SK-N-SH (cell line): ENCODE results near the gene AVPI1. TPM values are rescaled to one million over a fixed set of nuclear protein-coding genes. Genes with fewer than 3 reads are reported as not detected.

Experiments used
- CTCF ChIA-PET: fragments of 300-600, 350-600 bp; formaldehyde crosslinking; extraction: SDS; loops from one replicate; lab custom pipeline; 2021; lab: Yijun Ruan, JAX
- POLR2A ChIA-PET: fragments of 350-600 bp; sonication (Branson Sonifier 250); formaldehyde crosslinking; extraction: SDS; loops from one replicate; lab custom pipeline; 2020; ENCODE audit warnings: antibody characterized with exemption, inconsistent platforms; lab: Yijun Ruan, JAX
- DNase-seq: peaks from one replicate; pipeline ENCODE4 v3.0.0; 2012
- H2AFZ ChIP-seq: fragments of 200-600 bp; sonication (generic); 2 replicates; pipeline ENCODE4 v1.8.1; 2016; ENCODE audit warnings: antibody characterized with exemption, mild to moderate bottlenecking, low read depth
- H3F3A ChIP-seq: fragments of 200-600 bp; sonication (generic); replicated peaks from 2 replicates; pipeline ENCODE3; 2016; ENCODE audit warnings: antibody characterized with exemption, mild to moderate bottlenecking; ENCODE audit not compliant: insufficient read depth
- H3K27ac ChIP-seq, 2 experiments: fragments of 200-500 bp in 1 of 2; fragments of 200-600 bp in 1 of 2; sonication (Bioruptor generic) in 1 of 2; sonication (generic), shearing (Covaris generic) in 1 of 2; 2 replicates each; pipeline versions ENCODE4 v1.5.1 to v1.6.1; 2014 to 2016; ENCODE audit warnings: low read depth in 2 of 2, inconsistent platforms in 1 of 2, low read length in 1 of 2, mild to moderate bottlenecking in 1 of 2, mixed read lengths in 1 of 2
- H3K27me3 ChIP-seq: fragments of 200-600 bp; sonication (generic), shearing (Covaris generic); 2 replicates; pipeline ENCODE4 v1.6.1; 2016; ENCODE audit warnings: mixed run types; ENCODE audit not compliant: insufficient read depth
- H3K36me3 ChIP-seq, 2 experiments: fragments of 200-500 bp in 1 of 2; fragments of 200-600 bp in 1 of 2; sonication (Bioruptor generic) in 1 of 2; sonication (generic) in 1 of 2; replicated peaks in 1 of 2; 2 replicates each; pipeline versions ENCODE3 to v1.5.1; 2014 to 2016; ENCODE audit warnings: low read length in 1 of 2, mild to moderate bottlenecking in 1 of 2; ENCODE audit not compliant: insufficient read depth in 2 of 2, control insufficient read depth in 1 of 2
- H3K4me1 ChIP-seq, 2 experiments: fragments of 200-500 bp in 1 of 2; fragments of 200-600 bp in 1 of 2; sonication (Bioruptor generic) in 1 of 2; sonication (generic), shearing (Covaris generic) in 1 of 2; 2 replicates each; pipeline versions ENCODE4 v1.5.1 to v1.6.1; 2014 to 2016; ENCODE audit warnings: low read depth in 1 of 2, low read length in 1 of 2, mixed run types in 1 of 2; ENCODE audit not compliant: insufficient read depth in 2 of 2, control insufficient read depth in 1 of 2
- H3K4me2 ChIP-seq: fragments of 200-600 bp; sonication (generic), shearing (Covaris generic); 2 replicates; pipeline ENCODE4 v1.6.1; 2017; ENCODE audit warnings: mixed run types
- H3K4me3 ChIP-seq, 2 experiments: fragments of 200-500 bp in 1 of 2; fragments of 200-600 bp in 1 of 2; sonication (Bioruptor generic) in 1 of 2; sonication (generic), shearing (Covaris generic) in 1 of 2; 2 replicates each; pipeline versions ENCODE4 v1.5.1 to v1.8.1; 2014 to 2016; ENCODE audit warnings: low read depth in 2 of 2, inconsistent platforms in 1 of 2, low read length in 1 of 2, mild to moderate bottlenecking in 1 of 2, mixed read lengths in 1 of 2, moderate library complexity in 1 of 2
- H3K79me2 ChIP-seq: fragments of 200-600 bp; sonication (generic); 2 replicates; pipeline ENCODE4 v1.8.1; 2017; ENCODE audit warnings: mild to moderate bottlenecking; ENCODE audit not compliant: insufficient read depth
- H3K9ac ChIP-seq: fragments of 200-600 bp; sonication (generic); 2 replicates; pipeline ENCODE4 v1.6.1; 2017; ENCODE audit warnings: mixed run types
- H3K9me2 ChIP-seq: fragments of 200-600 bp; sonication (generic); 2 replicates; pipeline ENCODE4 v1.6.1; 2017; ENCODE audit warnings: mixed run types
- H3K9me3 ChIP-seq: fragments of 200-600 bp; sonication (generic); 2 replicates; pipeline ENCODE4 v1.6.1; 2017; ENCODE audit warnings: mixed run types, mild to moderate bottlenecking, moderate library complexity
- H4K20me1 ChIP-seq: fragments of 200-600 bp; sonication (generic); 2 replicates; pipeline ENCODE4 v1.6.1; 2017; ENCODE audit warnings: mild to moderate bottlenecking, mixed run types; ENCODE audit not compliant: insufficient read depth
- ELF1 ChIP-seq: IDR thresholded peaks from 2 replicates; pipeline ENCODE4 v1.4.0; 2012
- EP300 ChIP-seq, 2 experiments: IDR thresholded peaks; 2 replicates each; pipeline versions ENCODE4 v1.4.0 to v1.6.1; 2012; ENCODE audit warnings: borderline replicate concordance in 1 of 2, low read depth in 1 of 2, low read length in 1 of 2
- EZH2phosphoT487 ChIP-seq: fragments of 200-600 bp; sonication (generic); IDR thresholded peaks from 2 replicates; pipeline ENCODE4 v1.6.1; 2017; ENCODE audit warnings: low read depth, mixed run types, mild to moderate bottlenecking, antibody characterized with exemption, moderate library complexity, borderline replicate concordance
- IRF3 ChIP-seq: fragments of 150-350 bp; IDR thresholded peaks from 2 replicates; pipeline ENCODE4 v1.6.1; 2016; ENCODE audit warnings: mild to moderate bottlenecking, low read depth, low read length
- NFIC ChIP-seq: IDR thresholded peaks from 2 replicates; pipeline ENCODE4 v1.4.0; 2012; ENCODE audit warnings: borderline replicate concordance
- PBX3 ChIP-seq: IDR thresholded peaks from 2 replicates; pipeline ENCODE4; 2012
- POLR2AphosphoS5 ChIP-seq: IDR thresholded peaks from 2 replicates; pipeline ENCODE4 v1.6.1; 2012; ENCODE audit warnings: low read depth, low read length
- REST ChIP-seq: IDR thresholded peaks from 2 replicates; pipeline ENCODE4 v1.6.1; 2012; ENCODE audit warnings: mild to moderate bottlenecking, low read depth, low read length, moderate library complexity
- USF1 ChIP-seq: IDR thresholded peaks from 2 replicates; pipeline ENCODE4 v1.4.0; 2012; ENCODE audit warnings: low read depth, borderline replicate concordance
- WGBS: methylation state at CpG from one replicate; pipeline ENCODE4 v1.1.6; 2017; ENCODE audit warnings: low lambda C conversion rate; 5-methylcytosine and 5-hydroxymethylcytosine counted together
- polyA plus RNA-seq, 3 experiments: library from polyadenylated mRNA; depleted of rRNA; stranded (reverse); fragments of >200 nt; gene quantifications; 2 replicates each; pipeline ENCODE4 v1.2.3, GENCODE V29; 2012

AVPI1 gene
- polyA plus RNA-seq, 1 of the 3 experiments (the other 2 are of a cell fraction): 6.3 TPM

GRCh38 chr10:97659589-97659988 lies 27.5 kb downstream of the AVPI1 start (continued):
- TF ChIP-seq PBX3: peak; percentile 69

- DNase-seq: no peak
Observed at GRCh38 chr10:97656777-97657176, 30.3 kb downstream of the AVPI1 start.

More at GRCh38 chr10:97656777-97657176, 30.3 kb downstream of the AVPI1 start:
- Histone ChIP-seq H3K4me2 (no peak overlapping the region), H3K27me3 (no peaks in the 10 kb centered on the region), H3K36me3 (peaks cover 41 to 65% of the 10 kb centered on the region in 2 experiments), H3K79me2 (peaks cover 17% of the 10 kb centered on the region), H4K20me1 (no peaks in the 10 kb centered on the region), H3K27ac (no peak overlapping the region), H3K4me1 (peaks cover 0 to 8% of the 10 kb centered on the region in 2 experiments; a peak in 2 of 4 replicates), H2AFZ (no peak overlapping the region), H3K9me3 (no peaks in the 10 kb centered on the region), H3K4me3 (no peak overlapping the region), H3K9me2 (no peaks in the 10 kb centered on the region), H3F3A (no peaks in the 10 kb centered on the region), H3K9ac (no peak overlapping the region)
- CTCF ChIA-PET: interaction anchor here (1.1 to 1.5 kb wide), 3 partner anchors 10 to 75 kb away, joined by 3 to 4 read pairs (median 4); no protein-coding TSS in a partner anchor
- POLR2A ChIA-PET: no interaction called here
- TF ChIP-seq POLR2AphosphoS5: no peak
- TF ChIP-seq NFIC: no peak
- TF ChIP-seq PBX3: no peak
- TF ChIP-seq EZH2phosphoT487: no peak
- TF ChIP-seq USF1: no peak
- no peak for TF ChIP-seq REST
- TF ChIP-seq EP300 (IDR thresholded peaks at IDR 0.05; ENCODE audit: borderline replicate concordance in 1 of 2, low read depth in 1 of 2, low read length in 1 of 2): no peak
- no peak for TF ChIP-seq ELF1
- no peak for TF ChIP-seq IRF3
- WGBS: 94% methylated on average over 5 of the region's 5 CpGs
